HCT116 (cell line): ENCODE data around the gene ESPL1. TPM values are rescaled to one million over a fixed set of nuclear protein-coding genes. Genes with fewer than 3 reads are reported as not detected.

Experiments
- ATAC-seq: fragments of 200-7000 bp; cut with Tn5 transposase; 2 replicates; pipeline ENCODE4 v1.9.1; 2020; ENCODE audit warnings: mild to moderate bottlenecking, moderate library complexity
- BruUV-seq: library from RNA; stranded (reverse); fragments of 400-500 nt; replicated peaks from 2 replicates; lab custom pipeline; 2021; lab: Mats Ljungman, UMichigan
- CTCF ChIA-PET: fragments of 300-600 bp; sonication (Branson Sonifier 250); formaldehyde crosslinking; loops from one replicate; lab custom pipeline; 2021; ENCODE audit warnings: antibody characterized with exemption; lab: Charles Lee
- POLR2A ChIA-PET: fragments of 300-600, 350-600 bp; sonication (Branson Sonifier 250); formaldehyde crosslinking; loops from one replicate; lab custom pipeline; 2021; ENCODE audit warnings: antibody characterized with exemption; lab: Charles Lee
- RAD21 ChIA-PET, 2 experiments: fragments of 300-600 bp; sonication (Branson Sonifier 250); formaldehyde crosslinking; loops; one replicate each; lab custom pipeline; 2023; ENCODE audit warnings: low total read pairs in 2 of 2; ENCODE audit not compliant: uncharacterized antibody in 2 of 2, unreplicated experiment in 2 of 2, low non-redundant PET in 1 of 2; lab: Charles Lee
- DNase-seq: peaks from one replicate; pipeline ENCODE4 v3.0.0-alpha.2; 2010; ENCODE audit warnings: low read depth, low spot score
- H2AFZ ChIP-seq: fragments of 200-600 bp; shearing (Covaris generic), sonication (generic); 2 replicates; pipeline ENCODE4 v1.6.1; 2017; ENCODE audit warnings: low read depth, mixed run types, mixed read lengths, antibody characterized with exemption, low read length; ENCODE audit not compliant: poor library complexity, severe bottlenecking
- H3K27ac ChIP-seq: 2 replicates; pipeline ENCODE4 v1.5.1; 2012; ENCODE audit warnings: low read depth, low read length
- H3K27me3 ChIP-seq: fragments of 200-600 bp; sonication (generic); 2 replicates; pipeline ENCODE4 v1.6.1; 2016; ENCODE audit warnings: mixed run types, low read length, mixed read lengths; ENCODE audit not compliant: insufficient read depth
- H3K36me3 ChIP-seq, 2 experiments: fragments of 200-500 bp in 1 of 2; fragments of 200-600 bp in 1 of 2; sonication (Bioruptor generic) in 1 of 2; sonication (generic) in 1 of 2; 2 replicates each; pipeline versions ENCODE4 v1.5.1 to v1.6.1; 2014 to 2016; ENCODE audit warnings: low read length in 2 of 2, inconsistent platforms in 1 of 2, mixed read lengths in 1 of 2, mixed run types in 1 of 2; ENCODE audit not compliant: insufficient read depth in 2 of 2, control insufficient read depth in 1 of 2
- H3K4me1 ChIP-seq, 2 experiments: fragments of 200-600 bp in 1 of 2; sonication (generic) in 1 of 2; 2 replicates each; pipeline versions ENCODE4 v1.5.1 to v1.6.1; 2012 to 2017; ENCODE audit warnings: low read length in 2 of 2, inconsistent platforms in 1 of 2, mild to moderate bottlenecking in 1 of 2, mixed read lengths in 1 of 2, mixed run types in 1 of 2, moderate library complexity in 1 of 2; ENCODE audit not compliant: insufficient read depth in 2 of 2, control insufficient read depth in 1 of 2
- H3K4me2 ChIP-seq: fragments of 200-600 bp; sonication (generic); 2 replicates; pipeline ENCODE4 v1.6.1; 2017; ENCODE audit warnings: mixed run types, low read length, mixed read lengths
- H3K4me3 ChIP-seq, 2 experiments: fragments of 200-600 bp in 1 of 2; sonication (generic) in 1 of 2; replicated peaks in 1 of 2; 2 replicates each; pipeline ENCODE4 v1.5.1; 2011 to 2016; ENCODE audit warnings: low read length in 2 of 2, control low read depth in 1 of 2, low read depth in 1 of 2, mild to moderate bottlenecking in 1 of 2, mixed read lengths in 1 of 2, mixed run types in 1 of 2
- H3K79me2 ChIP-seq: fragments of 200-600 bp; sonication (generic); 2 replicates; pipeline ENCODE4 v1.6.1; 2017; ENCODE audit warnings: mild to moderate bottlenecking, mixed run types, low read length, moderate library complexity, mixed read lengths; ENCODE audit not compliant: insufficient read depth
- H3K9ac ChIP-seq: fragments of 200-600 bp; sonication (generic); 2 replicates; pipeline ENCODE4 v1.6.1; 2016; ENCODE audit warnings: low read length, mixed read lengths
- H3K9me2 ChIP-seq: fragments of 200-600 bp; sonication (generic), shearing (Covaris generic); 2 replicates; pipeline ENCODE4 v1.6.1; 2017; ENCODE audit warnings: mixed run types, mild to moderate bottlenecking, moderate library complexity; ENCODE audit not compliant: insufficient read depth
- H3K9me3 ChIP-seq, 2 experiments: fragments of 200-500 bp in 1 of 2; fragments of 200-600 bp in 1 of 2; sonication (Bioruptor generic) in 1 of 2; sonication (generic) in 1 of 2; 2 replicates each; pipeline ENCODE4 v1.6.1; 2014 to 2017; ENCODE audit warnings: low read length in 2 of 2, mixed read lengths in 2 of 2, inconsistent platforms in 1 of 2, low read depth in 1 of 2, mild to moderate bottlenecking in 1 of 2, mixed run types in 1 of 2, moderate library complexity in 1 of 2; ENCODE audit not compliant: control insufficient read depth in 1 of 2, insufficient read depth in 1 of 2
- H4K20me1 ChIP-seq: fragments of 200-600 bp; sonication (generic), shearing (Covaris generic); 2 replicates; pipeline ENCODE4 v1.6.1; 2017; ENCODE audit warnings: mixed run types, mild to moderate bottlenecking, moderate library complexity; ENCODE audit not compliant: insufficient read depth
- CTCF ChIP-seq, 3 experiments: fragments of 200-600 bp in 1 of 3; sonication (generic) in 1 of 3; IDR thresholded peaks in 2 of 3; conservative IDR thresholded peaks in 1 of 3; 2 replicates each; pipeline ENCODE4 v1.5.1; 2012 to 2017; ENCODE audit warnings: low read depth in 2 of 3, low read length in 2 of 3, antibody characterized with exemption in 1 of 3, borderline replicate concordance in 1 of 3, control low read depth in 1 of 3, mild to moderate bottlenecking in 1 of 3, mixed read lengths in 1 of 3, mixed run types in 1 of 3, moderate library complexity in 1 of 3; ENCODE audit not compliant: insufficient read depth in 1 of 3
- EGR1 ChIP-seq: IDR thresholded peaks from 2 replicates; pipeline ENCODE4 v1.6.1; 2012; ENCODE audit warnings: low read depth
- FOSL1 ChIP-seq: IDR thresholded peaks from 2 replicates; pipeline ENCODE4 v1.6.1; 2012; ENCODE audit warnings: low read depth
- POLR2AphosphoS5 ChIP-seq: IDR thresholded peaks from 2 replicates; pipeline ENCODE4 v1.6.1; 2011; ENCODE audit warnings: mild to moderate bottlenecking, low read depth, low read length, moderate library complexity
- RAD21 ChIP-seq: IDR thresholded peaks from 2 replicates; pipeline ENCODE4 v1.6.1; 2012; ENCODE audit warnings: low read depth, mild to moderate bottlenecking
- SP1 ChIP-seq: IDR thresholded peaks from 2 replicates; pipeline ENCODE4 v1.6.1; 2012; ENCODE audit warnings: low read depth
- ZBTB33 ChIP-seq: IDR thresholded peaks from 2 replicates; pipeline ENCODE4 v1.6.1; 2011; ENCODE audit warnings: mild to moderate bottlenecking, low read length, moderate library complexity; ENCODE audit not compliant: insufficient replicate concordance; ENCODE audit errors: extremely low read depth
- ZNF274 ChIP-seq: fragments of 200-500 bp; sonication (Bioruptor generic); IDR thresholded peaks from 2 replicates; pipeline ENCODE4 v1.6.1; 2014; ENCODE audit warnings: mild to moderate bottlenecking, low read depth, low read length, inconsistent platforms
- intact Hi-C: fragments of 100-400 bp; cut with micrococcal nuclease; formaldehyde crosslinking; loops from 2 replicates; pipeline ENCODE4 v1.10.0; 2022
- total RNA-seq: library from RNA; stranded (reverse); gene quantifications from one replicate; pipeline ENCODE4 v1.2.1, GENCODE V29; 2021; ENCODE audit not compliant: unreplicated experiment

The ESPL1 gene
- total RNA-seq, 1 experiment from 2014 or later, result 50.3 TPM

DNA sequence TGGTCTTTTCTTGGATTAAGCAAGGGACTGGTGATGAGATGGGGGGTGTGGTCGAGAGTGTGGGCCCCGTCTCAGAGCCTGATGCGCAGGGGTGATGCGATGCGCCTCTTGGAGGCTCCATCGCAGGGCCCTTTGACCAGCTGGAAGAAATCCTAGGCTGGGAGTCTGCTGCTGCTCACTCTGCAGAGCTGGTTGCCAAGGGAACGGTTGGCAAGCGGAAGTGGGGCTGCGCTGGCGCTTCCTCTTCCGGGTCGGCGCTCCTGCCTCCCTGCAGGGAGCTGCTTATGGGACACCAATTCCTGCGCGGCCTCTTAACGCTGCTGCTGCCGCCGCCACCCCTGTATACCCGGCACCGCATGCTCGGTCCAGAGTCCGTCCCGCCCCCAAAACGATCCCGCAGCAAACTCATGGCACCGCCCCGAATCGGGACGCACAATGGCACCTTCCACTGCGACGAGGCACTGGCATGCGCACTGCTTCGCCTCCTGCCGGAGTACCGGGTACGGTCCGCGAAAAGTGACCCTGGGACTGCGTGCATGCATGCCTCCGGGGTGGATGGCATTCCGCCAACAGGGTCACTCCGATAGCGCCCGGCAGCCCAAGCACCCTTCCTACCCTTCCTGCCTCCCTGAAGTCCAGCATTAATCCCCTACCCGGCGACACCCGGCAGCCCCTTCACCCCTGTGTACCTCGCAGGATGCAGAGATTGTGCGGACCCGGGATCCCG is 31.5 kb downstream of the ESPL1 start, which contains the start of gene MYG1 (continued):
- TF ChIP-seq ZBTB33, result no peak
- TF ChIP-seq SP1, result no peak
- peak; percentile 82 for TF ChIP-seq POLR2AphosphoS5
- no peak; the same call in 1 of the 2 replicates for TF ChIP-seq RAD21
- no peak; the same call in 1 of the 2 replicates for TF ChIP-seq EGR1
- TF ChIP-seq ZNF274, result no peak
- TF ChIP-seq, all 23 proteins: peak for 7

DNA sequence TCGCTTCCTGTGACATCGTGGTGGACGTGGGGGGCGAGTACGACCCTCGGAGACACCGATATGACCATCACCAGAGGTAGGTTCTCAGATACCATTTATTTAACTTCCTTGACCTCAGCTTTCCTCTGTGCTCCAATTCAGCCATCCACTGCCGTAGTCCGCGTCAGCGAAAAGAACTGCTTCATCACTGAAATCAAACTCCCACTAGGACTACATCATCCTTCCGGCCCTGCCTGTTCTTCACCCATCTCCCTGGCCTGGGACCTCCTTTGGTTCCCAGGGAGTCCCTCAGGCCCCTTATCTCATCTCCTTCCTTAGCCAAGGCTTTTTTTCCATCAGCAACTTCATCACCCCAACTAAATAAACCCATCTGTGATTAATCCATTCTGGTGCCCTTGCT is 32.1 kb downstream of the ESPL1 start:
- ATAC-seq (no peak), DNase-seq (no peak)
- no peaks in the 10 kb centered on the region for H3K9me3 ChIP-seq
- ChIA-PET RAD21 (interaction anchor here in 1 of 2 experiments (1.0 kb wide), 1 partner anchor 86 kb away, joined by 4 read pairs; no protein-coding TSS in a partner anchor), POLR2A (interaction anchor here (1.3 to 1.4 kb wide), 2 partner anchors 21 kb away, joined by 4 to 6 read pairs; partner anchors contain the start of gene AAAS), CTCF (interaction anchor here (1.1 to 1.6 kb wide), 2 partner anchors 21 to 121 kb away, joined by 7 to 11 read pairs; partner anchors contain the start of gene AAAS)
- peak overlapping the region; percentile 90 for H3K27ac ChIP-seq
- peak overlapping the region; percentile 88 for H3K4me2 ChIP-seq
- TF ChIP-seq FOSL1 (no peak), CTCF (IDR thresholded peaks at IDR 0.05 in 2 of 3, conservative IDR thresholded peaks at IDR 0.05 in 1 of 3; ENCODE audit: borderline replicate concordance in 1 of 3, insufficient read depth in 1 of 3, low read depth in 2 of 3, low read length in 2 of 3) (no peak)
- H3K27me3 ChIP-seq, result no peaks in the 10 kb centered on the region
- peaks cover 76% of the 10 kb centered on the region for H3K79me2 ChIP-seq
- H3K9ac ChIP-seq, result peak overlapping the region; percentile 93
- peaks cover 19 to 34% of the 10 kb centered on the region in 2 experiments for H3K36me3 ChIP-seq
- peak overlapping the region; percentile 82 to 95 for H3K4me3 ChIP-seq
- no peaks in the 10 kb centered on the region for H4K20me1 ChIP-seq
- no TSS peak for BruUV-seq
- H3K4me1 ChIP-seq, result peaks cover 22 to 44% of the 10 kb centered on the region in 2 experiments
- no peaks in the 10 kb centered on the region for H3K9me2 ChIP-seq
- intact Hi-C loops, result no loop called here
- no peak overlapping the region for H2AFZ ChIP-seq
